HL-60 (cell line): Measurements from ENCODE around the gene CPLX1.

Experiments used
- DNase-seq, 2 experiments: peaks; one replicate each; pipeline ENCODE4 v3.0.0-alpha.2; 2010 to 2020; ENCODE audit warnings: low read depth in 1 of 2, low spot score in 1 of 2
- H3K27ac ChIP-seq: fragments of 250-450 bp; sonication (Bioruptor Pico); replicated peaks from 2 replicates; pipeline ENCODE4 v1.5.1; 2020; ENCODE audit warnings: mild to moderate bottlenecking, moderate library complexity
- H3K27me3 ChIP-seq: fragments of 250-450 bp; sonication (Bioruptor Pico); 2 replicates; pipeline ENCODE4 v1.5.1; 2021; ENCODE audit warnings: mild to moderate bottlenecking, moderate library complexity; ENCODE audit not compliant: insufficient read depth, poor library complexity, severe bottlenecking
- H3K4me3 ChIP-seq: replicated peaks from 2 replicates; pipeline ENCODE4 v1.5.1; 2011; ENCODE audit warnings: mild to moderate bottlenecking, control low read depth, low read length; ENCODE audit not compliant: insufficient read depth
- GABPA ChIP-seq: IDR thresholded peaks from 2 replicates; pipeline ENCODE4 v1.6.1; 2012; ENCODE audit warnings: low read depth
- POLR2AphosphoS5 ChIP-seq: IDR thresholded peaks from 2 replicates; pipeline ENCODE4 v1.6.1; 2012; ENCODE audit warnings: low read depth
- SPI1 ChIP-seq: IDR thresholded peaks from 2 replicates; pipeline ENCODE4 v1.6.1; 2012; ENCODE audit warnings: low read depth, mild to moderate bottlenecking, borderline replicate concordance
- TF ChIP-seq, protein P1 (sequence below): IDR thresholded peaks from one replicate; pipeline ENCODE4 v1.5.1; 2011; ENCODE audit warnings: low read length, control low read depth, inconsistent platforms; ENCODE audit not compliant: insufficient read depth
- TF ChIP-seq, protein P2 (sequence below): IDR thresholded peaks from 2 replicates; pipeline ENCODE4 v1.6.1; 2012; ENCODE audit warnings: low read depth; ENCODE audit not compliant: insufficient replicate concordance

The CPLX1 gene

DNA sequence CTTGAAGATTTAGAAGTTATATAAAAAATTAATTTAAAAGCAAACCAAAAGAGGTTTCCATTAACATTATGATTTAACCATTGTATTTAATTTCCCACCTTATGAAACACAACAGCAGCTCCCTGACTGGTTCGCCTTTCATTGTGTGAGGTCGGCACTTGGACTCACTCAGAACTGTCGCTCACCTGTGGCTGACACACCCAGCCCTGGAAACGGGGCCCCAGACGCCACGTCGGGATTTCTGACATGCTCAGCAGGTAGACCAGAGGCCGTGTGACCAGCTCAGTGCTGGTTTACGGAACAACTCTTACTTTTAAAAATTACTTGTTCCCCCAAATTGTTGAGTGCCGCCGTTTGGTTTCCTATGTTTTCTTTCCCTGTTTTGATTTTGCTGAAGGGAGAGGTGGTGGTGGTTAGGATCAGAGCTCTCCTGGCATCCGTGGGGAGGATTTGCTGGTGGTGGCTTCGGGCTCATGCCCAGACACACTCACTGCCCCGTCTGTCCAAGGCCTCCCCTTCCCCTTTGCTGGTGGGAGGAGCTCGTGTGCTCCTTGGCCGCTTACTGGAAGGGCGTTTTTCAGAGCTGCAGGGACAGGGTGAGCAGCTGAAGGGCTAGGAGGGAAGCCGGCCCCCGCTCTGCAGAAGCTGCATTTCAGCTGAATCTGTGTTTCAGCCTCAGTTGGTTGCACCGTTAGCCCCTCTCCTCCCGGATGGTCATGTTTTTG lies 59.2 kb downstream of the CPLX1 start:
- Histone ChIP-seq H3K27ac (no peak overlapping the region), H3K27me3 (no peaks in the 10 kb centered on the region), H3K4me3 (no peak overlapping the region)
- TF ChIP-seq SPI1, result no peak
- TF ChIP-seq, protein P1, sequence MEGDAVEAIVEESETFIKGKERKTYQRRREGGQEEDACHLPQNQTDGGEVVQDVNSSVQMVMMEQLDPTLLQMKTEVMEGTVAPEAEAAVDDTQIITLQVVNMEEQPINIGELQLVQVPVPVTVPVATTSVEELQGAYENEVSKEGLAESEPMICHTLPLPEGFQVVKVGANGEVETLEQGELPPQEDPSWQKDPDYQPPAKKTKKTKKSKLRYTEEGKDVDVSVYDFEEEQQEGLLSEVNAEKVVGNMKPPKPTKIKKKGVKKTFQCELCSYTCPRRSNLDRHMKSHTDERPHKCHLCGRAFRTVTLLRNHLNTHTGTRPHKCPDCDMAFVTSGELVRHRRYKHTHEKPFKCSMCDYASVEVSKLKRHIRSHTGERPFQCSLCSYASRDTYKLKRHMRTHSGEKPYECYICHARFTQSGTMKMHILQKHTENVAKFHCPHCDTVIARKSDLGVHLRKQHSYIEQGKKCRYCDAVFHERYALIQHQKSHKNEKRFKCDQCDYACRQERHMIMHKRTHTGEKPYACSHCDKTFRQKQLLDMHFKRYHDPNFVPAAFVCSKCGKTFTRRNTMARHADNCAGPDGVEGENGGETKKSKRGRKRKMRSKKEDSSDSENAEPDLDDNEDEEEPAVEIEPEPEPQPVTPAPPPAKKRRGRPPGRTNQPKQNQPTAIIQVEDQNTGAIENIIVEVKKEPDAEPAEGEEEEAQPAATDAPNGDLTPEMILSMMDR, result no peak
- no peak for DNase-seq

DNA sequence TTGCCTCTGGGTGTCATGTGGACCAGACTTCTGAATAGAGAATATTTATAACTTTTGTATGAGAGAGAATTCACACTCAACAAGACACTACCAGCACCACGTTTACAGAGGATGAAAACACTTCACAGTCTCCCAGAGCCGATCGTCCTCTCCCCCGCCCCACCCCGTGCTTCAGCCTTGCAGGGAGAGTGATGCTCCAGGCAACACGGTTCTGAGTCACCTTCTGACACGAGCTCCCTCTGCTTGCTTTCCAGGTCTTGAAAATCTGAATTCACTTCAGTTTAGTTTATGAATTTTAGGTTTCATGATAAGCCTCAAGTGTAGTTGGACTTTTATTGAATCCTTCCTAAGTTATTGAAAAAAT lies 59.8 kb downstream of the CPLX1 start:
- TF ChIP-seq POLR2AphosphoS5 (no peak), SPI1 (no peak)
- TF ChIP-seq, protein P1, result no peak
- Histone ChIP-seq H3K27ac (no peak overlapping the region), H3K4me3 (no peak overlapping the region), H3K27me3 (no peaks in the 10 kb centered on the region)
- DNase-seq, result no peak

DNA sequence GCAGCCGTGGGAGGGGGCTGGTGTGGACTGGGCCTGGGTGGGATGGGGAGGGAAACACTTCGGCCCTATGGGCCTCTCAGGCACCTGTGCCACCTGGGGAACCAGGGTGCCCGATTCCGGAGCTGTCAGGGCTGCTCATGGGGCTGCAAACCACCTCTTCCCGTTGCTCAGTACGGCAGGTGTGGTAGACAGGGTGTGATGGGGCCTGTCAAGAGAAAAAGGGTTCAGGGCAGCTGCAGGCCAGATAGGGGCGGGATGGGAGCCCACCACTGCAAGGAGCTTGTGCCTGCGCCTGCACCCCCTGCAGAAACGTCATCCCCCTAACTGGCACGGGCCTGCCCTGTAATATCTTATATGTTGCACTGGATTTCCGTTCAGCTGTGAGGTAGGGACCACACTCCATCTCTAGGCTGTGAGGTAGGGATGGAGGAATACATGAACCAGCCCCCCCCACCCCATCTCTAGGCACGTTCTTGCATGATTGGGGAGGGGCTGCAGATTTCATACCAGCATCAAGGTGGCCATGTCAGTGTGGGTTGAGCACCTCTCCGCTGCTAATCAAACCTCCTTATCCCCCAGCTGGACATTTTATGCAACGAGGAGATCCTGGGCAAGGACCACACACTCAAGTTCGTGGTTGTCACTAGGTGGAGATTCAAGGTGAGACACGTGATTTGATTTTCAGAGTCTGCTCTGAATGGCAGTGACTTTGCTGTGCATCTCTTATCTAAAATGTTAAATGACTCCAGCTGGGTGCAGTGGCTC lies 61.3 kb downstream of the CPLX1 start:
- TF ChIP-seq, protein P1, result no peak
- TF ChIP-seq POLR2AphosphoS5 (peak; percentile 32; the same call in 1 of the 2 replicates), SPI1 (no peak), GABPA (no peak)
- Histone ChIP-seq H3K27me3 (no peaks in the 10 kb centered on the region), H3K27ac (no peak overlapping the region)

DNA sequence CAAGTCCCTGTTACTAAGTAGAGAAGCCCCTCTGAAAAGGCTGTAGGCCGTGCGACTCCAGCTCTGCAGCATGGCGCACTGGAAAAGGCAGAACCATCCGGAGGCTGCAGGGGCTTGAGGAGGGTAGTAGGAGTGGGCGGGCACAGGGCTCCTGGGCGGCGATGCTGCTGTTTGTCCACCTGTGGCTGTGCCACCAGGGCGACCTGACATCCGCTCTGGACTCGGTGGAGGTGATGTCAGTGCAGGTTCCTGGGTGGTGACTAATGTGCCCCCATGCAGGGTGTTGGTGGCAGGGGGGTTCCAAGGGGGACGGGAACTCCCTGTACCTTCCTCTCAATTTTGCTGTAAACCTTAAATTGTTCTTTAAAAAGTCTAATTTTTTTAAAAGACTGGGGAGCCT lies 62.0 kb downstream of the CPLX1 start:
- peak; percentile 27; the same call in 1 of the 2 replicates for TF ChIP-seq POLR2AphosphoS5
- TF ChIP-seq, protein P2, sequence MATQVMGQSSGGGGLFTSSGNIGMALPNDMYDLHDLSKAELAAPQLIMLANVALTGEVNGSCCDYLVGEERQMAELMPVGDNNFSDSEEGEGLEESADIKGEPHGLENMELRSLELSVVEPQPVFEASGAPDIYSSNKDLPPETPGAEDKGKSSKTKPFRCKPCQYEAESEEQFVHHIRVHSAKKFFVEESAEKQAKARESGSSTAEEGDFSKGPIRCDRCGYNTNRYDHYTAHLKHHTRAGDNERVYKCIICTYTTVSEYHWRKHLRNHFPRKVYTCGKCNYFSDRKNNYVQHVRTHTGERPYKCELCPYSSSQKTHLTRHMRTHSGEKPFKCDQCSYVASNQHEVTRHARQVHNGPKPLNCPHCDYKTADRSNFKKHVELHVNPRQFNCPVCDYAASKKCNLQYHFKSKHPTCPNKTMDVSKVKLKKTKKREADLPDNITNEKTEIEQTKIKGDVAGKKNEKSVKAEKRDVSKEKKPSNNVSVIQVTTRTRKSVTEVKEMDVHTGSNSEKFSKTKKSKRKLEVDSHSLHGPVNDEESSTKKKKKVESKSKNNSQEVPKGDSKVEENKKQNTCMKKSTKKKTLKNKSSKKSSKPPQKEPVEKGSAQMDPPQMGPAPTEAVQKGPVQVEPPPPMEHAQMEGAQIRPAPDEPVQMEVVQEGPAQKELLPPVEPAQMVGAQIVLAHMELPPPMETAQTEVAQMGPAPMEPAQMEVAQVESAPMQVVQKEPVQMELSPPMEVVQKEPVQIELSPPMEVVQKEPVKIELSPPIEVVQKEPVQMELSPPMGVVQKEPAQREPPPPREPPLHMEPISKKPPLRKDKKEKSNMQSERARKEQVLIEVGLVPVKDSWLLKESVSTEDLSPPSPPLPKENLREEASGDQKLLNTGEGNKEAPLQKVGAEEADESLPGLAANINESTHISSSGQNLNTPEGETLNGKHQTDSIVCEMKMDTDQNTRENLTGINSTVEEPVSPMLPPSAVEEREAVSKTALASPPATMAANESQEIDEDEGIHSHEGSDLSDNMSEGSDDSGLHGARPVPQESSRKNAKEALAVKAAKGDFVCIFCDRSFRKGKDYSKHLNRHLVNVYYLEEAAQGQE, result no peak
- no peaks in the 10 kb centered on the region for H3K27me3 ChIP-seq
- no peak overlapping the region for H3K27ac ChIP-seq
- no peak for DNase-seq
- H3K4me3 ChIP-seq, result no peak overlapping the region

More for the DNA sequence above, 61.3 kb downstream of the CPLX1 start:
- DNase-seq, result no peak
- no peak overlapping the region for H3K4me3 ChIP-seq

DNA sequence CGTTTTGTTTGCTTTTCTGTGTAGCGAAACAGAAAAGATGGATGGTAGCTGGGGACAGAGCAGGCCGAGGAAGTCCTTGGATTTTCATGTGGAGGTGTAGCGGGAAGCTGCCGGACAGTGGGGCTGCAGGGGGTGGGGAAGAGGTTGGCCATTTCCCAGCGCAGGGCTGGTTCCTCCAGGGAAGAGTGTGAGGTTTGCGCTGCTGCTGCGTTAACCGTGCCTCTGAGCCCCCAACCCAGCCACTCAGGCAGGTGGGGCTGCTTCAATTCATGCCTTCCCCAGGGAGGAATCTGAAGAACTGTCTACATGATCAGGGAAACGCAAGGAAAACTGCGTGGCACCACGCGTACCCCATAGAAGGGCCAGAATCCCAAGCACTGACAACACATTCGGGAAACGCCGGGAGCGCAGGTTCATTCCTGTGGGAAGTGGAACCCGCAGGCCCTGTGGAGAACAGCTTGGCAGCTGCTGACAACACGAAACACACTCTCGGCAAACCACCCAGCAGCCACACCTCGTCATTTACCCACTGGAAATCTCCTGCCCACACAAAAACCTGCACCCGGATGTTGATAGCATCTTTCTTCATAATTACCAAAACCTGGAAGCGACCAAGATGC lies 62.6 kb downstream of the CPLX1 start:
- TF ChIP-seq, protein P1, result no peak
- TF ChIP-seq SPI1, result no peak
- no peak for TF ChIP-seq GABPA
- TF ChIP-seq POLR2AphosphoS5, result peak; percentile 19
- TF ChIP-seq, protein P2, result no peak
- H3K4me3 ChIP-seq, result no peak overlapping the region
- no peaks in the 10 kb centered on the region for H3K27me3 ChIP-seq
- no peak for DNase-seq
- no peak overlapping the region for H3K27ac ChIP-seq
